Activated T-cell treated with anti-CD3 and anti-CD28 coated beads, Interleukin-2, amount 50 U/mL, for 4 hours (primary cell): ENCODE data around the gene SNAPC3. TPM values are rescaled to one million over a fixed set of nuclear protein-coding genes. Genes with fewer than 3 reads are reported as not detected.
"Not testable (repeated sequence)": the region's sequence is repeated elsewhere in the genome, so short reads cannot be mapped to it uniquely, and the experiment has no call there.

Experiments
- ATAC-seq, 2 donors: fragments of 200-7000 bp; cut with Tn5 transposase; one replicate each; pipeline ENCODE4 v1.10.0; 2021
- DNase-seq: peaks from one replicate; pipeline ENCODE4 v3.0.0-alpha.2; 2020
- H3K27me3 Mint-ChIP-seq: one replicate; pipeline ENCODE4 v1.8.0; 2021; ENCODE audit warnings: low read depth, mixed read lengths
- H3K36me3 Mint-ChIP-seq: one replicate; pipeline ENCODE4 v1.8.0; 2022; ENCODE audit warnings: mixed read lengths; ENCODE audit not compliant: insufficient read depth
- H3K4me1 Mint-ChIP-seq: one replicate; pipeline ENCODE4 v1.8.0; 2021; ENCODE audit warnings: low read depth, mixed read lengths
- H3K4me3 Mint-ChIP-seq: one replicate; pipeline ENCODE4 v1.8.0; 2021; ENCODE audit warnings: mild to moderate bottlenecking, moderate library complexity, mixed read lengths
- H3K9me3 Mint-ChIP-seq: one replicate; pipeline ENCODE4 v1.8.0; 2021; ENCODE audit warnings: mixed read lengths
- total RNA-seq, 3 donors: library from RNA; stranded (reverse); gene quantifications; one replicate each; pipeline ENCODE4 v1.2.1, GENCODE V29; 2021

Gene SNAPC3
- total RNA-seq, 3 donors from 2014 or later = 11.8 to 17.1 (median 14.3) TPM

- H3K9me3 Mint-ChIP-seq = not testable (repeated sequence)
- H3K36me3 Mint-ChIP-seq = peaks cover 46% of the 10 kb centered on the region
Measured at GRCh38 chr9:15441841-15442240, 19.2 kb downstream of the SNAPC3 start.

GRCh38 chr9:15442264-15442663 lies 19.6 kb downstream of the SNAPC3 start:
- not testable (repeated sequence) for H3K9me3 Mint-ChIP-seq, DNase-seq, H3K27me3 Mint-ChIP-seq, H3K4me3 Mint-ChIP-seq, ATAC-seq
- H3K36me3 Mint-ChIP-seq = peaks cover 47% of the 10 kb centered on the region
- H3K4me1 Mint-ChIP-seq = peaks cover 12% of the 10 kb centered on the region

More at GRCh38 chr9:15441841-15442240, 19.2 kb downstream of the SNAPC3 start:
- not testable (repeated sequence) for DNase-seq, H3K27me3 Mint-ChIP-seq, H3K4me3 Mint-ChIP-seq, ATAC-seq
- peaks cover 12% of the 10 kb centered on the region for H3K4me1 Mint-ChIP-seq

DNA sequence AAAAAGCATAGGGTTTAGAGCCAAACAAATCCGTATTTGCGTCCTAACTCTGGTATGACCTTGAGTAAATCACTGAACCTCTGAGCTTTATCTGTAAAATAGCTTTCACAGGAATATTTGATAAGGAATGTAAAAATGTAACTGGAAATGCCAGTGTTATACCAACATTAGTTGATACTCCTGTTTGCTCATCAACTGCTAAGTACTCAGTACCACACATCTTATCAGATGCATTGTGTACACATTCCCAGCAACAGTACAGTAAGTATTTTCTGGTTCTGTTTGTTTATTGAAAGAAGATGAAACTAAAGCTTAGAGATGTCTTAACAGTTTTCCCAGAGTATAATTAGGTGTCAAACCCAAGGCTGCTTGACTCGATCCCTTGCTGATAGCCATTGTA lies 21.5 kb downstream of the SNAPC3 start:
- Mint-ChIP-seq H3K9me3 (no peaks in the 10 kb centered on the region), H3K4me1 (no peaks in the 10 kb centered on the region), H3K36me3 (peaks cover 45% of the 10 kb centered on the region), H3K27me3 (no peaks in the 10 kb centered on the region), H3K4me3 (no peak overlapping the region)
- ATAC-seq (no peak), DNase-seq (no peak)

DNA sequence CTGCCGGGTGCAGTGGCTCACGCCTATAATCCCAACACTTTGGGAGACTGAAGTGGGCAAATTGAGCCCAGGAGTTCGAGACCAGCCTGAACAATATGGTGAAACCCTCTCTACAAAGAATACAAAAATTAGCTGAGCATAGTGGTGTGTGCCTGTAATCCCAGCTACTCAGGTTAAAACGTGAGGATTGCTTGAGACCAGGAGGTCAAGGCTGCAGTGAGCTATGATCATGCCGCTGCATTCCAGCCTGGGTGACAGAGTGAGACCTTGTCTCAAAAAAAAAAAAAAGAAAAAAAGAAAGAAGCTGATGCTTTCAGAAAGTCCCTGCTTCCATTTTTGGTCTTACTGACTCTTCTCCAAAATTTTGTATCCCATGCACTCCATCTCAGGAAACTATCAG lies 31.3 kb downstream of the SNAPC3 start:
- no peak for DNase-seq
- Mint-ChIP-seq H3K4me3 (no peak overlapping the region), H3K4me1 (no peaks in the 10 kb centered on the region), H3K9me3 (no peaks in the 10 kb centered on the region), H3K27me3 (no peaks in the 10 kb centered on the region), H3K36me3 (peaks cover 24% of the 10 kb centered on the region)
- ATAC-seq = no peak

GRCh38 chr9:15461056-15461455 lies 38.4 kb downstream of the SNAPC3 start:
- Mint-ChIP-seq H3K4me3 (no peak overlapping the region), H3K27me3 (no peaks in the 10 kb centered on the region), H3K4me1 (no peaks in the 10 kb centered on the region), H3K9me3 (no peaks in the 10 kb centered on the region), H3K36me3 (peaks cover 25% of the 10 kb centered on the region)
- ATAC-seq (no peak), DNase-seq (no peak)

DNA sequence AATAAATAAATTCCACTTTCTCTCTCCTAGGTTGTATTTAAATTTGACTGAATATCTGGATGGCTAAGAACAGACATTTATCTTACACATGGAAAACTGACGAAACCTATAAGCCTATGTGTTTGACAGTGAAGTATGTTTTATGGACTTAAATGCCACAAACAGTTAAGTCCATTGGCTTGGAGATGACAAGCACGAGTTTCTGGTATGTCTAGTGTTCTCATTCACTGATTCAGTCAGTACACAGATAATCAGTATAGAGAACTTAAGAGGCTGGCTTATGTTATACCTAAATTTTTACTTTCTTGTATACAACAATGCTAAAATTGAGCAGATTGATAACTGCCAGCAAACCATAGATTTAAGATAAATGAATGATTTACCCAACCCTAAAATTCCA lies 38.9 kb downstream of the SNAPC3 start:
- Mint-ChIP-seq H3K4me3 (no peak overlapping the region), H3K36me3 (peaks cover 24% of the 10 kb centered on the region), H3K27me3 (no peaks in the 10 kb centered on the region)

DNA sequence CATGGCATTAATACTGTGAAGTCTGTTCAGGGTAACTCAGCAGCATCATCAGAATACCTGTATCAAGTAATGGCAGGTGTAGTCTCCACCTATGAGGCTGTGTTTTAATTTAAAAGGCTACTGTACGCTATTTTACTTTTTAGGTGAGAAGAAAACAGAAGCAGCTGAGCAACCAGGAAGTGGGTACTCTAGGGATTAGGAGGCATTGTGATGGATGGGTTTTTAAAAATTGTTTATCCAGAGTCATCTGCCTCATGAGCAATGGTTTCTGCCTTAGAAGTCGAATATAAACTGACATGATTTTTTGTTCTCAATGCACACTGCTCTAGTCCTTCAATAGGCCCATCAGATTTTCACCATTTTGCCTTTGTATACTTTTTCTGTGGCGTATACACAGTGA lies 45.5 kb downstream of the SNAPC3 start:
- Mint-ChIP-seq H3K9me3 (no peaks in the 10 kb centered on the region), H3K27me3 (no peaks in the 10 kb centered on the region), H3K4me1 (peaks cover 5% of the 10 kb centered on the region), H3K36me3 (peaks cover 32% of the 10 kb centered on the region), H3K4me3 (no peak overlapping the region)
- ATAC-seq (no peak), DNase-seq (no peak)

More for the DNA sequence above, 38.9 kb downstream of the SNAPC3 start:
- Mint-ChIP-seq H3K9me3 (no peaks in the 10 kb centered on the region), H3K4me1 (no peaks in the 10 kb centered on the region)
- ATAC-seq (no peak), DNase-seq (no peak)

- no peak overlapping the region for H3K4me3 Mint-ChIP-seq
- no peak for ATAC-seq
- no peaks in the 10 kb centered on the region for H3K27me3 Mint-ChIP-seq
- DNase-seq = no peak
- H3K9me3 Mint-ChIP-seq = no peaks in the 10 kb centered on the region
- peaks cover 38% of the 10 kb centered on the region for H3K36me3 Mint-ChIP-seq
- H3K4me1 Mint-ChIP-seq = peaks cover 7% of the 10 kb centered on the region
Measured at GRCh38 chr9:15469406-15469805, 46.7 kb downstream of the SNAPC3 start.

DNA sequence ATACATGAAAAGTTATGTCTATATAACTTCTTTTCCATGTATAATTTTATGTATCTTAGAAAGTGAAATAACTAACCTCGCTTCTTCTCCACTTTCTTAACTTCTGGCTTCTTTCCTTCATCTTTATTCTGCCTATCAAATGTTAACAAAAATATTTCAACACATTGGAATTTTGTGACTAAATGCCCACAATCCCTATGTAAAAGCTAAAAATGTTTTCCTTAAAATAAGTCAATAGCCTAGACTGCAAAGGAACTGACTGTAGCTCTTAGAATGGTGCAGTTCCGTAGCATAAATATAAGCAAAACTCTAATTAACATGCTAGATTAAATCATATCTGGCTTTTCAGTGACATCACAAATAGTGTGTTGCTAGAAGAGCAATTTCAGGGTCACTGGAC lies 47.2 kb downstream of the SNAPC3 start:
- Mint-ChIP-seq H3K4me3 (no peak overlapping the region), H3K36me3 (peaks cover 38% of the 10 kb centered on the region), H3K4me1 (peaks cover 7% of the 10 kb centered on the region), H3K27me3 (no peaks in the 10 kb centered on the region), H3K9me3 (no peaks in the 10 kb centered on the region)
- ATAC-seq (no peak), DNase-seq (no peak)

GRCh38 chr9:15475923-15476536 lies 53.4 kb downstream of the SNAPC3 start:
- no peak overlapping the region for H3K4me3 Mint-ChIP-seq
- H3K9me3 Mint-ChIP-seq = no peaks in the 10 kb centered on the region
- ATAC-seq (no peak), DNase-seq (no peak)
- no peaks in the 10 kb centered on the region for H3K27me3 Mint-ChIP-seq
- H3K4me1 Mint-ChIP-seq = peaks cover 15% of the 10 kb centered on the region
- H3K36me3 Mint-ChIP-seq = peaks cover 29% of the 10 kb centered on the region

DNA sequence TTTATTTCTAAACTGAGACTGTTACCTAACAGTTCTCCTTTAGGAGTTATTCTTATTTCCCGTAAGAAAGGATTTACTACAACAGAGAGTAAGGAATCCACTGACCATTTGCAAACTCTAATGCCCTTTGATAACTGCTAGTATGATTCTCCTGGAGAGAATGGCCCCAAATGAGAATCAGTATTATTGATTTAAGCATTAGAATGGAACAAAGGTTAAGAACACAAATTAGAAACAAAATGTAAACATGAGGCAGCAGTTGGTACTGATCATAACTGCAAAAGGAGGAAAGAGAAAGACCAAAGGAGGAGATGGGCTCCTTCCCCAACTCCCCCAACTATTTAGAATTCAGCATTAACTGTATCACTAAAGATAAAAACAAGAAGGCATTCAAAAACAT lies 57.4 kb downstream of the SNAPC3 start:
- H3K9me3 Mint-ChIP-seq = no peaks in the 10 kb centered on the region
- no peaks in the 10 kb centered on the region for H3K27me3 Mint-ChIP-seq
- no peak overlapping the region for H3K4me3 Mint-ChIP-seq

DNA sequence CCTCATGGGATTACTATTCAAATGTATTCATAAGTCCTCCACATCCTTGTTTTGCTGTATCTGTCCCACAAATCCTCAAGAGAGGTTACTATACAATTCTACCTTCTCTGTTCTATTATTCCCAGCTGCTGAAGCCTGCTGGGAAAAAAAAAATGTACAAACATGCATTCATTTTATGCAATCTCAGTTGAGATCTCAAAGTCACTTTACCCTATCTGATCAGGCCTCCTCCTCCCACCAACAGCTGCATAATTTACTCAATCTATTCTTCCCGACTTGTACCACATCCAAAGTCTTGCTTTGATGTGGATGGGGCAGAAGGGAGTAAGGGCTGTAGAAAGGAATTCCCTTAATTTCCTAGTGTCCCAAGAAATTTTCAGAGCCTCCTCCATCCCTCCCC lies 59.5 kb downstream of the SNAPC3 start:
- no peaks in the 10 kb centered on the region for H3K27me3 Mint-ChIP-seq
- no peak overlapping the region for H3K4me3 Mint-ChIP-seq
- H3K36me3 Mint-ChIP-seq = peaks cover 31% of the 10 kb centered on the region
- H3K4me1 Mint-ChIP-seq = peaks cover 38% of the 10 kb centered on the region
- DNase-seq (no peak), ATAC-seq (no peak)
- H3K9me3 Mint-ChIP-seq = no peaks in the 10 kb centered on the region

More for the DNA sequence above, 57.4 kb downstream of the SNAPC3 start:
- Mint-ChIP-seq H3K4me1 (peaks cover 28% of the 10 kb centered on the region), H3K36me3 (peaks cover 28% of the 10 kb centered on the region)
- DNase-seq = no peak
- no peak for ATAC-seq

- H3K27me3 Mint-ChIP-seq = no peaks in the 10 kb centered on the region
- H3K4me1 Mint-ChIP-seq = peaks cover 41% of the 10 kb centered on the region
- H3K36me3 Mint-ChIP-seq = peaks cover 30% of the 10 kb centered on the region
- ATAC-seq (peak; percentile 52 to 56), DNase-seq (no peak)
- no peaks in the 10 kb centered on the region for H3K9me3 Mint-ChIP-seq
- no peak overlapping the region for H3K4me3 Mint-ChIP-seq
Measured at GRCh38 chr9:15484802-15485201, 62.1 kb downstream of the SNAPC3 start.

DNA sequence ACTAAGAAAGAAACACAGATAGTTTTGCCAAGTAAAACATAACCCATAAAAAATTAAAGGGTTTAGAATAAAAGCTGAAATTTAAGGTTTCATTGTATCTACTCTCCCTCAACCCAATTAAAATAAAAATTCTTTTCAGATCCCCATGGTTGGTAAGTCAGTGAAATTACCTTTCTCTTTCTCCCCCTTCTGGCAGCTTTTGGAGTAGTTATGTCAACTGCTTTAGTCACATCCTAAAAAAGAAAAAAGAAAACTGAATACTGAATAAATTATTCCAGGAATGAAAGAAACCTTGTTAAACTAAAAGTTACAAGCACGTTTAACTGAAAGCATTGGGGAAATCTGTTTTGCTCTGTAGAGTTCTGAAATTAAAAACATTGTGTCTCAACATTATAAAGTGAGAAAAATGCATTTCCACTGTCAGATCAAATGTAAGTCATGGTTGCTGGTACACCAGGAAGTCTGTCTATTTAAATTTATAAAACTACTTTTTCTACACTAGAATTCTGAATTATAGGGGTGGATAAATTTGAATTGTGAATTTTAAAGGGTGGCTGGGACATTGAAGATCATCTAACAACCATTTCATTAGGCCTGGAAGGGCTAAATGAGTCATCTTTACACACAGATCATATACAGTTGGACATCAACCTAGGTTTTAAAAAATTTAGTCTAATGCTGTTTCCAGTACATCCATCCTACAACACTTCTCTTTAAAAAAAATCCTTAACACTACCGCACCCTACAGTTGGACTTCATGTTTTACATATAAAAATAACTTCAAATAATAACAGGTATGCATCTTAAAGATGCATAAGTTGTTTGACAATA lies 63.4 kb downstream of the SNAPC3 start:
- H3K4me1 Mint-ChIP-seq = peaks cover 35% of the 10 kb centered on the region

GRCh38 chr9:15491950-15492349 lies 69.3 kb downstream of the SNAPC3 start:
- DNase-seq = no peak
- H3K27me3 Mint-ChIP-seq = no peaks in the 10 kb centered on the region
- H3K36me3 Mint-ChIP-seq = peaks cover 26% of the 10 kb centered on the region
- ATAC-seq = no peak
- no peak overlapping the region for H3K4me3 Mint-ChIP-seq
- H3K9me3 Mint-ChIP-seq = peaks cover 6% of the 10 kb centered on the region
- H3K4me1 Mint-ChIP-seq = peaks cover 43% of the 10 kb centered on the region

More for the DNA sequence above, 63.4 kb downstream of the SNAPC3 start:
- H3K36me3 Mint-ChIP-seq = peaks cover 27% of the 10 kb centered on the region
- DNase-seq = no peak
- no peaks in the 10 kb centered on the region for H3K27me3 Mint-ChIP-seq
- peak; percentile 45 to 51 for ATAC-seq
- H3K4me3 Mint-ChIP-seq = no peak overlapping the region
- H3K9me3 Mint-ChIP-seq = no peaks in the 10 kb centered on the region
